Myocyte (in vitro differentiated cells): ENCODE results near the gene PTPRF. TPM values are rescaled to one million over a fixed set of nuclear protein-coding genes. Genes with fewer than 3 reads are reported as not detected.
"Not testable (repeated sequence)": the region's sequence is repeated elsewhere in the genome, so short reads cannot be mapped to it uniquely, and the experiment has no call there.

Experiments
- DNase-seq: peaks from one replicate; pipeline ENCODE4 v3.0.0-alpha.2; 2012; ENCODE audit warnings: low read depth
- polyA plus RNA-seq: library from polyadenylated mRNA; unstranded; fragments of >200 nt; gene quantifications from one replicate; pipeline ENCODE4 v1.2.1, GENCODE V29; 2012; ENCODE audit warnings: missing spikeins
- total RNA-seq: library from RNA; depleted of rRNA; stranded (reverse); fragments of >200 nt; gene quantifications from 2 replicates; pipeline ENCODE4 v1.2.3, GENCODE V29; 2014

PTPRF gene
- total RNA-seq = 7.8 and 9.9 TPM in 2 replicates
- polyA plus RNA-seq = 91.9 TPM

DNA sequence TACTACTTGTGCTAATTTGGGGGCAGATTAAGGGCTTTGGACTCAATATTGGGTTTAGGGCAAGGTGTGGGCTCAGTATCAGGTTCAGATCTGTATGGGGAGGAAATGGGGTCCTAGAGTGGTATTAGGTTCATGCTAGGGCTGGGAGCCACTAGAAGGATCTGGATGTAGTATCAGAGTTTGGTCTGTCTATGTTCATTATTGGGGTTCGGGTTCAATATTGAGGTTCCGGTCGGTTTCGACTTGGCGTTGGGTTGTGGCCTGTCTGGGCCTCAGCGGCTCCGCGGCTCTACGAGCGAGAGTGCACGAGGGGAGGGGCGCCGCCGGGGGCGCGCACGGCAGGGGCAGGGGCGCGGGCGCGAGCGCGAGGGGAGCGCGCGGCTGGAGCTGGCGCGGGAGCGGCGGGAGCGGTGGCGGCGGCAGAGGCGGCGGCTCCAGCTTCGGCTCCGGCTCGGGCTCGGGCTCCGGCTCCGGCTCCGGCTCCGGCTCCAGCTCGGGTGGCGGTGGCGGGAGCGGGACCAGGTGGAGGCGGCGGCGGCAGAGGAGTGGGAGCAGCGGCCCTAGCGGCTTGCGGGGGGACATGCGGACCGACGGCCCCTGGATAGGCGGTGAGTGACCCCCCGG is at the start of gene PTPRF:
Gene PTPRF, plus strand, starts transcription at position 401 of the 624 bp plus-strand sequence. CDS start 14,193 bp downstream, outside the sequence.
- DNase-seq = peak; percentile 57

DNA sequence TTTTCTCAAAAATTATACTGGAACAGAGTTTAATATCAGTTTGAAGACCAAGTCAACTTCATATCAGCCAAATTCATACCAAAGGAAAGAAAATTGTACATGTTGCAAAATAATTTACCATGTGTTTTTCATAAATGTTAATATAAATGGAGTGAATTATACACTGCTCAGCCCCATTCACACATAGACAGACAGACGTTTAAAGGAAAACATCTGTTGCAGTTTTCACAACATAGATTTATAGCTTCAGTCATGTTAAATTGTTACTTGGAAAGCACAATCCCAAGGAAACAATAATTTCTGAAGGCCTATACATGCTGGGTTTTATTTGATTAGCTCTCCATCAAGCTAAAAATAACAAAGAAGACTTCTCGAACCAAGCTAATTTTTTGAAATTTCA is 49.2 kb upstream of the PTPRF start:
- DNase-seq = no peak

DNA sequence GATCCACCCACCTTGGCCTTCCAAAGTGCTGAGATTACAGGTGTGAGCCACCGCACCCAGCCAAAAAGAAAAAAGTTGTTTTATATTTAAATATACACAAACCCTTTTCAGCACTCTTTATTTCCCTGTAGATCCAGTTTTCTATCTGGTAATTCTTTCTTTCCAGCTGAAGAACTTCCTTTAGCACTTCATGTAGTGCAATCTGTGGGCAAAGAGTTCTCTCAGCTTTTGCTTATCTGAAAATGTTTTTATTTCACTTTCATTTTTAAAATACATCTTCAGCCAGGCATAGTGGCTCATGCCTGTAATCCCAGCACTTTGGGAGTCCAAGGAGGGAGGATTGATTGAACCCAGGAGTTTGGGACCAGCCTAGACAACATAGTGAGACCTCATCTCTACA is 48.5 kb upstream of the PTPRF start:
- no peak for DNase-seq

- no peak for DNase-seq
These were observed 46.3 kb upstream of the PTPRF start for GRCh38 chr1:43484367-43484766.

GRCh38 chr1:43488165-43488564 is 42.5 kb upstream of the PTPRF start:
- DNase-seq = no peak

DNA sequence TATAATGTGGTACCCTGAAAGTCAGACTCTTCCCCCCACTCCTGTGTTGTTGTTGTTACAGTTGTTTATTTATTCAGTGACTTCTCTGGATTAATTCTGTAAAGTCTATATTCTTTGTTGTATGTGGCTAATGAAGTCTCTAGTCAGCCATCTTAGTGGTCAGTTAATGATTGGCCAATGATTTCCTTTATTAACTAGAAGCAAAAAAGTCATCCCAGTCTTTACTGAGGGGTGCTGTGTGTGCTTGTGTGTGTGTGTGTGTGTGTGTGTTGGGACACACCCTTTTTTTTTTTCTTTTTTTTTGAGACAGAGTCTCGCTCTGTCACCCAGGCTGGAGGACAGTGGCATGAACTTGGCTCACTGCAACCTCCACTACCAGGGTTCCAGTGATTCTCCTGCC is 39.6 kb upstream of the PTPRF start:
- no peak for DNase-seq

GRCh38 chr1:43492826-43493225 is 37.9 kb upstream of the PTPRF start:
- no peak for DNase-seq

GRCh38 chr1:43493661-43494450 is 36.8 kb upstream of the PTPRF start:
- DNase-seq = peak; percentile 54

- no peak for DNase-seq
These were observed 35.5 kb upstream of the PTPRF start for GRCh38 chr1:43495204-43495603.

GRCh38 chr1:43499898-43500297 is 30.8 kb upstream of the PTPRF start:
- DNase-seq = no peak

- not testable (repeated sequence) for DNase-seq
These were observed 28.9 kb upstream of the PTPRF start for GRCh38 chr1:43501806-43502205.

DNA sequence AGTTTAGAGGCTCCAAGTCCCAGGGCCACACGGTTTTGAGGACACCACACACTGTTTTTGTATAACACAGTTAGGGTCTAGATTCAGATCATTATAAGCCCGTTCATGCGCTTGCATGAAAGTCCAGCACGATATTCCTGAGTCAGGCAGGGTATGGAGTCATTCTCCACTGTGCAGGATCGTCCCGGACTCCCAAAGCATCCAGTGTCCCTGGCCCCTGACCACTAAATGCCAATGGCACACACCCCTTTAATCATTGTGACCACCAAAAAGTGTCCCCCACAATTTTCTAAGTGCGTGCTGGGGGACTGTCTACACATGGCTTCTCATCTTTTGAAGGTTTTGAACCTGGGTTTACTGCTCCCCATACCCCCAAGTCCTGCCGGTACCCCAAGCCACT is 27.1 kb upstream of the PTPRF start:
- no peak for DNase-seq

DNA sequence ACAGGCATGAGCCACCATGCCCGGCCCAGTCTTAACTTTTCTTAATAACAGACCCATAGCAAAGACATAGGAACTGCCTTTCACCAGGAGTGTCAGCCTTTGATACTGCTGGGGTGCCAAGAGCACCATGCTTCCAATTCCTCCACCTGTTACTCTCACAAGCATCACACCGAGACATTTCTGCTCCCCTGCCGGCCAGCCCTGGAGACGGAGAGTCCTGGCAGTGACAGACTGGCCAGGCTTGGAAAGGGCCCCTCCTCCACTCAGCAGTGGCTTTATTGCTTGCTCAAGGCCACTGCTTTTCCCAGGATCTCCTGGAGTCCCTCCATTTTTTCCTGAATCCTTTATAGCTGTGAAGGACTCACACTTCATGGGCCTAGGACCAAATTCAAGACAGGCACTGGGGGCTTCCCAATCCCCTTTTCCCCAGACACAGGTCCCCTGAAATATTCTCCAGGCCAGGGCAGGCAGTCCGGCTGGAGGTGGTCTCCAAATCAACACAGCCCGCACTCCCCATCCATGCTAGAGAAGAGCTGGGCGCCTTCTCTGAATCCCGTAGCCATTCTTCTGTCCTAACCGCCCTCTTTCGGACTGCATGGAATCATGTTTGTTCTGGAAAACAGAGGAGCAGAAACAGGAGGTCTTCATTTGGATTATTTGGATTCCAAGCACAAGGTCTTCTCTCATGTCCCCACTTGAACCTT is 25.5 kb upstream of the PTPRF start:
- DNase-seq = no peak

GRCh38 chr1:43506233-43506632 is 24.4 kb upstream of the PTPRF start:
- no peak for DNase-seq

DNA sequence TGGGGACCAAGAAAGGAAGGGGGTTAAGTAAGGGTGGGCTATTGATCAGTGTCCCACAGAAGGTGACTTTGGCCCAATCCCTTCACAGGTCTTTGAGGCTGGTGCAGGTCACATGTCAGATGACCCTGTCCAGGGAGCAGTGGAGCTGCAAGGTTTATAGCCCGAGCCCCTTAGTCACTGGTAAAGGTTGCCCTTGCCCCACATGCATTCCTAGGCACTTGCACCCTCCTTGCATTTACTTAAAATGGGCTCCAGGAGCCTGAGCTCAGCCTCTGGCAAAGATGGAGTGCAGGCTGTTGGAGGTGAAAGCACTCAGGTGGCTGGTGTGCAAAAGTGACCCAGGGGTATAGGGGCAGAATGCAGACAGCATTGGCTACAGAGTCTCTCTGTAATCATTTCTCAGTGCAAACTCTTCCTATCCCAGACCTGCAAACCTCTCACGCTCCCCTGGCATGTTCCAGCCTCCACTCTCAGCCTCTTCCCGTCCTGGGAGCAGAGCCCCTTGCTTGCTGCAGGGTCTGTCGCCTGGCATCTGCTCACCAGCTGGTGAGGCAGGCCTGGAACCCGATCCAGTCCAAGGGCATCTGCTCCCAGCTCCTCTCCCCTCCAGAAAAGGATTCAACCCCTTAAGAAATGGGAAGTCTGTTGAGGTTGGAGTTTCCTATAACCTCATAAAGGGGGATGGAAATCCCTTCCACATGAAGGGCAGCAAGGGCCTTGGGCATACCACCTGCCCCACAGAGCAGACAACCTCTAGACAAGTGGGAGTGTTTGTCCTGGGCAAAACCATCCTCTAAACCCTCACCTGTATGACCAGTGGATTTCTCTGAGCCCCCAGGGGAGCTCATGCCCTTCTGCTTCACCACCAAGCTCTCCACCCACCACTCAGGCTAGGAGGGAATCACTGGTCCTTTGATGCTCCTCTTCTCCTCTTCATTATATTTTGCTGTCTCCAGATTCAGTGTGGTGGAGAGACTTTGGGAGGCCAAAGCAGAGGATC is 23.1 kb upstream of the PTPRF start:
- no peak for DNase-seq

GRCh38 chr1:43509007-43509739 is 21.5 kb upstream of the PTPRF start:
- DNase-seq = peak; percentile 5

- no peak for DNase-seq
These were observed 20.8 kb upstream of the PTPRF start for GRCh38 chr1:43509740-43510375.

DNA sequence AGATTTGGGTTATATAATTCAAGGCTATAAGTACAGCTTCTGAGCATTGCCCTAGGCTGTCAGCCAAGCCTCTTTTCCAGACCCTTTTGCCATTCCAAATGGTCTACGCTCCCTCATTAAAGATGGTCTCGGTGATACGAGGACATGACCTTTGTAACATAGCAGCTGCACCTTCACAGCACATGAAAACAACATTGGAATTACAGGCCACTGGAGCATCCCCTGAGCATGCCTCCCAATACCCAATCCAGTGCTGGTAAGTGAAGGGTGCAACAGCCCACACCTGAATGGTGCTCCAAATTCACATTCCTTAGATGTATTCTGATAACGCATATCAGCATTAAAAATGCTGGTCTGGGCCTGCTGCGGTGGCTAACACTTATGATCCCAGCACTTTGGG is 20.1 kb upstream of the PTPRF start:
- no peak for DNase-seq

DNA sequence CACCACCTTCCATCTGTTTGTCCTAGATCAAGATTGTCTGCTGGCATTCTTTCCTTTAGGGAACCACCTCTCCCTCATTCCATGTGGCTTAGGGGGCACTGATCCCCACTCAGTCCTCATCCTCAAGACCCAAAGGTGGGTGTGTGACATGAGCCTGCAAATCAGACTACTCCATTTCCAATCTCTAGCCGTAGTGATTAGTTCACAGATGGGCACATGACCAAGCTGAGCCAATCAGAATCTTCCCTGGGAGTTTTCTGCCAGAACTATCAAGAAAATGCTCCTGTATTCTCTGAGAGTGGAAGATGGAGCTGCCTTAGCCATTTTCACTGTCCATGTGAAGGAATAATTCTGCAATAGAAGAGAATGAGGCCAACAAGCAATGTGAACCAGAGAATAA is 19.3 kb upstream of the PTPRF start:
- no peak for DNase-seq

GRCh38 chr1:43512133-43512532 is 18.6 kb upstream of the PTPRF start:
- no peak for DNase-seq
